ENCODE results near the gene CNOT9.
A peak's percentile ranks its signal among the peaks of the same experiment; 100 is the strongest.
"Not testable (repeated sequence)": the region's sequence is repeated elsewhere in the genome, so short reads cannot be mapped to it uniquely, and the experiment has no call there.

The CNOT9 gene

DNA sequence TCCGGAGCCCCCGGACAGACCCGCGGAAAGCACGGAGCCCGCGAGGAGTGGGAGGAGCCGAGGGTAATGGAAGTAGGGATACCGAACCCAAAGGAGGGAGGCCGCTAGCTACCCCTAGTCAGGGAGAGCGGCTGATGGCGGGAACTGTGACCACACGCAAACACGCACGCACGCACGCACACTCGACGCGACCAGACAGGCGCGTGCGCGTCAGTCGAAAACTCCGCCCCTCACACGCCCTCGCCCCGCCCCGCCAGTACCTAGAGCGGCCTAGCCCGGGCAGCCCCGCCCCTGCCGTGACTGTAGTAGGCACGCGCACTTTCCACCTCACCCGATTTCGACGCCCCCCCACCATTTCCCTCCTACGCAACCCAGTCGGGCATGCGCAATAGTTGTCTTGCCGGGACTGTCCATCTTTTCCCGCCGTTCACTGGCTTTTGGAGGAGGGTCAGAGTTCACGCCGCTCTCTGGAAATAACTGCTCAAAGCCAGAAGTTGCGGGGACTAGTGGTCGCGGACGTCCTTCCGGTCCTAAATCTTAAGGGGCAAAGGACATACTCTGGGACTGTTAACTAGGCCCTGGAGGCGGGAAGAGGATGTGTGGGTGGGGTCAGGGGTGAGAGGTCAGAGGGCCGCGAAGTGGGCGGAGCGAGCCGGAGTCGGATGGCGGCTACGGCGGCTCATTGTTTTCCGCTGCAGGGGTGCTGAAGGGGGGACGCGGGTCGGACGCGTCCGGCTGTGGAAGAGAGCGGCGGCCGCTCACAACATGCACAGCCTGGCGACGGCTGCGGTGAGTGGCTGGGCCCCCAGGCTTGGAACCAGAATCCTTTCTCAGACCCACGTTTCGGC, at the start of gene CNOT9, which contains the start of gene USP37:
Gene CNOT9 (plus strand): TSS at position 650 of the 848 bp plus-strand sequence. CDS start 116 bp downstream, at position 766.
Gene USP37 (minus strand): TSS at position 162 of the 848 bp plus-strand sequence. CDS start 9,698 bp downstream, outside the sequence.
- peak; percentile 97 for DNase-seq

DNA sequence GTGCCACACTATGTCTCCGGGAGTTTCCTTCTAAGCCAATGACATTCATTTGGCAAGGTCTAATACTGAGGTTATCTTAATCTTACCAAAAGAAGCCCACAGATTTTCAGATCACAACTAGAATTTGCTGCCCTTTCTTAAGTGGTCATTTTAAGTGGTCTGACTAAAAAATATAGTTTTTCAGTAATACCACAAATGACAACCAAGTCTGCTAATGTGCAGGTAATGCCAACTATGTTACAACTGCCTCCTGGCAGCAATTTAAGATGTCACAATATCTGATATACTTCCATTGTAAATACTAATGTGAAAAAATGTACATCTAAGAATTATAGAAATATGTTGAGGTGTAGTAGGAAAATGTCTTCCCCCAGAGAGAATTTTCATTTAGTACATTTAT, 49.8 kb upstream of the CNOT9 start:
- no peak for DNase-seq

DNA sequence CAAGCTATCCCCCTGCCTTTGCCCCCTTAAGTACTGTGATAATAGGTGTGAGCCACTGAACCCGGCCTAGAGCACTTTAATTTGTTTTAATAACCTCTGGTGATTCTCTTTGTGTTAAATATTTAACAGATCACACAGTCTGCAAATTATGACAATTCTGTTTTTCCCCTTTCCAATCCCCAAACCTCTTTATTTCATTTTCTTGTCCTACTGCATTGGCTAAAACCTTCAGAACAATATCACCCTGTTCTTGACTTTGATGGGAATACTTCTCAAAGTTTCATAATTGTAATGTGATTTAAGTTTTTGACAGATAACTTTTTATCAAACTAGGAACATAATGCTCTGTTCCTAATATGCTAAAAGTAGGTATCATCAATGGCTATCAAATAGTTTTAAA, 45.0 kb upstream of the CNOT9 start:
- no peak for DNase-seq

DNA sequence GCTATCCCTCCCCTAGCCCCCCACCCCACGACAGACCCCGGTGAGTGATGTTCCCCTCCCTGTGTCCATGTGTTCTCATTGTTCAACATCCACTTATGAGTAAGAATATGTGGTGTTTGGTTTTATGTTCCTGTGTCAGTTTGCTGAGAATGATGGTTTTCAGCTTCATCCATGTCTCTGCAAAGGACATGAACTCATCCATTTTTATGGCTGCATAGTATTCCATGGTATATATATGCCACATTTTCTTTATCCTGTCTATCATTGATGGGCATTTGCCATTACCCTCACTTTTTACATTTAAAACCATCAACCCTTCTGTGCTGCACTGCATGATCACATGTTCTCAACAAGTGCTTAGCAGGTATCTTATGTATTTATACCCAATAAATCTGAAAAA, 40.2 kb upstream of the CNOT9 start:
- DNase-seq, result not testable (repeated sequence)

DNA sequence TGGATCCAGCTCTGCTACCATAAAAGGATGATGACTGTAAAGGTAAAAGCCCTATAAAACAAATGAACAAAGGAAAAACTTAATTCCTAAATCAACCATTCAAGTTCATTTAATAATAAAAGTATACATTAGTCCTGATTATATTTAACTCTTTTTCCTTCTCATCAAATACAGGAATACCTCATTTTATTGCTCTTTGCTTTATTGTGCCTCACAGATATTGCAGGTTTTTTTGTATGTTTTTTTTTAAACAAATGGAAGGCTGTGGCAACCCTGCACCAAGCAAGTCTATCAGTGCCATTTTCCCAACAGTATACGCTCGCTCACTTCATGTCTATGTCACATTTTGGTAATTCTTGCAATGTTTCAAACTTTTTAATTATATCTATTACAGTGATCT, 38.6 kb upstream of the CNOT9 start:
- DNase-seq, result no peak

GRCh38 chr2:218536804-218537494, 31.7 kb upstream of the CNOT9 start:
- DNase-seq, result no peak

DNA sequence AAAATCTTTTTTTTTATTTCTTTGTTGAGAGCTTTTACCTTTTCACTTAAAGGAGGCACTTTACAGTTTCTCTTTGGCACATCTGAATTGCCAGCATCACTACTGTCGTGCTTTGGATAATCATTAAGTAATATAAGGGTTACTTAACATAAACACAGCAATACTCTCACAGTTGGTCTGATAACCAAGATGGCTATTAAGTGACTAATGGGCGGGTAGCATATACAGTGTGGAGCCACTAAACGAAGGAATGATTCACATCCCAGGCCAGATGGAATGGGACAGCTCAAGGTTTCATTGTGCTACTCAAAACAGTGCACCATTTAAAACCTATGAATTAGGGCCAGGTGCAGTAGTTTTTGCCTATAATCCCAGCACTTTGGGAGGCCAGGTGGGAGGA, 28.6 kb upstream of the CNOT9 start:
- no peak for DNase-seq

- DNase-seq, result no peak
Observed at GRCh38 chr2:218546012-218546411, 22.6 kb upstream of the CNOT9 start.

DNA sequence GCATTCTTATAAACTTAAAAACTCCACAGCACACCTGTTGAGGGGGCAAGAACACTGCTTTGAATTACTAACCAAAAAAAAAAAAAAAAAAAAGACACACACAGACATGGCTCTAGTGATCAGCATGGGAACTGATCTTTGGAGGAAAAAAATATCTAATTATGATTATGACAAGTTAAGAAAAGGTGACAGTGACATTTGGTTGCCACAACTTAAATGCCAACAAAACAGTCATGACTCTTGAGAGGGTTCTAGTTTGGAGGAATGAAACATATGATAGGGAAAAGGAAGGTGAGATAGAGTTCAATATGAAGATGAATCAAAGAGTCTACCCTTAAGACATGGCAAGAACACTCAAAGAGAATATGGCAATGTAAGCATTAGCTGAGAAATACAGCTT, 21.1 kb upstream of the CNOT9 start:
- no peak for DNase-seq

DNA sequence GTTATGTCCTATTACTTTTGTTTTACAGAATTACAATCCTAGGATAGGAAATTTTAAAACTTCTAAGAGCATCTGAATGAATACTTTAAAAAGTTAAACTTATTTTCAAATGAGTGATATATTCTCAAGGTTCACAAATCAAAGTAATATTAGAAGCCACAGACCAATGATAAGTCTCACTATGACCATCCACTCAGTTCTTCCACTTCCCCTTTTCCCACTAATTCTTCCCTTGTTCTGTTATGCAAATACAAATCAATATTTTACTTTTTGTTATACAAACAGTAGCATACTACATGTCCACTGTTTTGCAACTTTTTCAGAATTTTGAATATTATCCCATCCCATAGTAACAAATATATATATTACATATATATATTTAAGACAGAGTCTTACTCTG, 20.7 kb upstream of the CNOT9 start:
- no peak for DNase-seq

DNA sequence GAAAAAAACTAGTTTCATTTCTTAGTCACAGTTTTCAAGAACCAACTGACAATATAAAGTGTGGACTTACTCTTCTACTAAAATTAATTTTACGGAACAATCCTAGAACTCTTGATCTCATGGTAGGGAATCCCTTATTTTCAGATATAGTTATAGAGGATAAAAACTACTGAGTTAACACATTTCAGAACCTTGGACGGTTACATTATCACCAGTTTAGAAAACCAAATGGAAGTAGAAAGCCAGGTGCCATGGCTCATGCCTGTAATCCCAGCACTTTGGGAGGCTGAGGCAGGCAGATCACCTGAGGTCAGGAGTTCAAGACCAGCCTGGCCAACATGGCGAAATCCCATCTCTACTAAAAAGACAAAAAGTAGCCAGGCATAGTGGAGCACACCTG, 14.4 kb upstream of the CNOT9 start:
- not testable (repeated sequence) for DNase-seq

GRCh38 chr2:218555527-218555926, 13.1 kb upstream of the CNOT9 start:
- DNase-seq, result no peak

- no peak for DNase-seq
Observed at GRCh38 chr2:218557941-218558340, 10.7 kb upstream of the CNOT9 start.

- DNase-seq, result no peak
Observed at GRCh38 chr2:218558986-218559385, 9.7 kb upstream of the CNOT9 start.

DNA sequence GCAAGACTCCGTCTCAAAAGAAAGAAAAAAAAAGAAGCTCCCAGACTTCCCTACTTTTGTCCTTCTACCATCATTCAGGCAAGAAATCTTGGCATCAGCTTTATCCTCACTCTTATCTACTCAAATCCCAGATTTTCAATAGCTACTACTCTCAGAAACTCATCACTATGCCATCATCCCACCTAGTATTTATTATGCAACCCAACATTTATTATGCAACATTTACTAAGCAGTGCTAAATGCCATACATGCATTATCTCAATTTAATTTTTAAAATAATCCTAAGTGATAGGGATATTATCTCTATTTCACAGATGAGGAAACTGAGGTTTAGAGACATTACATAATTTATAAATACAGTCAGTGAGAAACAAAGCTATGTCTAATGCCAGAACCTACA, 4.6 kb upstream of the CNOT9 start:
- no peak for DNase-seq

DNA sequence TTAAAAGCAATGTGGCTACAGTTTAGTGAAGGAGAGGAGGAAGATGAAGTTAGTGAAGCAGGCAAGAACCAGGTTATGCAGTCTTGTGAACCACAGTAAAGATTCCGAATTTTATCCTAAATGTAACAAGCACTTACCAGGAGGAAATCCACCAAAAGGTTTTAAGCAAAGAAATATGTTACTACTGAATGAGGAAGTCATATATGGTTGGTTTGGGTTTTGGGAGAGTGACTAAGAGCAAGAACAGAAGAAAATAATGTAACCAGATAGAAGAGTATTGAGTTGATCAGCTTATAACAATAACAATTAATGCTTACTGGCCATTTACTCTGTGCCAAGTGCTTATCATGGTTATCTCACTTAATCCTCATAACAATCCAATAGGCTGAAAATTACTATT, 2.3 kb upstream of the CNOT9 start:
- no peak for DNase-seq

DNA sequence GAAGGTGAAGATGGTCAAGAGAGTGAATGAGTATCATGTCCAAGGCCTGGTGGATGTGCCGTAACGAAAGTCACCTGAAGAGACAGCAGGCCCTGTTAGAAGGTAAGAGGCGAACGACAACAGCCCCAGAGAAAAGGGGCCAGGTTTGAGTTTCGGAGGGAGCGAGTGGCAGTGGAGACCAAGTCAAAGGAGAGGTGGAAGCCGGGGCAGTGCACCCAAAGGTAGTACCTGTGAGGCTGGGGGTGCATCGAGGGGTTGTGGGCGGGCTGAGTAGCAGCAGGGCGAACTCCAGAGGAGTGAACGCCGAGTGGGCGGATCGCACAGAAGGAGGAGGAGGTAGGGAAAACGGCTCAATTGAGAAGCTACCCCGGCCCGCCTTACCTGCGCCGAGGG, 846 bp upstream of the CNOT9 start:
- DNase-seq, result peak in 1 of 2 experiments; percentile 88

GRCh38 chr2:218569038-218569431, 396 bp downstream of the CNOT9 start:
- peak in 1 of 2 experiments; percentile 43 for DNase-seq

GRCh38 chr2:218569661-218570500, 1.2 kb downstream of the CNOT9 start:
- no peak for DNase-seq

- DNase-seq, result no peak
Observed at GRCh38 chr2:218570850-218571249, 2.2 kb downstream of the CNOT9 start.

DNA sequence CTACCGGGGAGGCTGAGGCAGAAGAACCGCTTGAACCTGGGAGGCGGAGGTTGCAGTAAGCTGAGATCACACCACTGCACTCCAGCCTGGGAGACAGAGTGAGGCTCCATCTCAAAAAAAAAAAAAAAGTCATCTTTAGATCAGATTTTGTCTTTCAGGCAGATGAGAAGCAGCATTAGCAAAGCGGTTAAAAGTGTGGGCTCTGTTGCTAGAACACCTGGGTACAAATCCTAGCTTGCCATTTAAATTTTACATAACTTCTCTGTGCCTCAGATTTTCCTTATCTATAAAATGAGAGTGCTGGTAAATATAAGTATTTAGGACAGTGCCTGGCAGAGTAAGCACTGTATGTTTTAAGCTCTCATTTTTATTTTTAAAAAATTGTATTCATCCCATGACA, 8.2 kb downstream of the CNOT9 start:
- DNase-seq, result no peak

GRCh38 chr2:218577482-218578220, 9.0 kb downstream of the CNOT9 start:
- DNase-seq, result no peak

Data from SHP77 (cell line).